ENCODE measurements around the gene KLHDC4.
"Not testable (repeated sequence)": the region's sequence is repeated elsewhere in the genome, so short reads cannot be mapped to it uniquely, and the experiment has no call there.

The KLHDC4 gene

GRCh38 chr16:87686697-87687096, 79.1 kb downstream of the KLHDC4 start:
- Histone ChIP-seq H3K27ac (ENCODE audit: low read length) (no peak overlapping the region), H3K27me3 (ENCODE audit: low read depth, low read length) (no peaks in the 10 kb centered on the region), H3K4me3 (ENCODE audit: low read depth in 1 of 2, low read length in 2 of 2) (no peak overlapping the region), H3K36me3 (ENCODE audit: control insufficient read depth in 1 of 2, insufficient read depth in 2 of 2, low read length in 2 of 2) (no peaks in the 10 kb centered on the region), H3K9me3 (ENCODE audit: control insufficient read depth in 1 of 2, low read length in 2 of 2) (no peaks in the 10 kb centered on the region), H3K4me1 (ENCODE audit: control insufficient read depth in 1 of 2, insufficient read depth in 2 of 2, low read length in 2 of 2) (peaks cover 0 to 8% of the 10 kb centered on the region in 2 donors)

GRCh38 chr16:87685766-87686165, 80.0 kb downstream of the KLHDC4 start:
- no peaks in the 10 kb centered on the region for H3K9me3 ChIP-seq (ENCODE audit: control insufficient read depth in 1 of 2, low read length in 2 of 2)
- H3K4me1 ChIP-seq (ENCODE audit: control insufficient read depth in 1 of 2, insufficient read depth in 2 of 2, low read length in 2 of 2), result no peaks in the 10 kb centered on the region
- H3K27ac ChIP-seq (ENCODE audit: low read length), result no peak overlapping the region
- H3K27me3 ChIP-seq (ENCODE audit: low read depth, low read length), result no peaks in the 10 kb centered on the region
- no peak overlapping the region for H3K4me3 ChIP-seq (ENCODE audit: low read depth in 1 of 2, low read length in 2 of 2)
- H3K36me3 ChIP-seq (ENCODE audit: control insufficient read depth in 1 of 2, insufficient read depth in 2 of 2, low read length in 2 of 2), result no peaks in the 10 kb centered on the region

GRCh38 chr16:87685405-87685755, 80.4 kb downstream of the KLHDC4 start:
- no peaks in the 10 kb centered on the region for H3K4me1 ChIP-seq (ENCODE audit: control insufficient read depth in 1 of 2, insufficient read depth in 2 of 2, low read length in 2 of 2)
- no peak overlapping the region for H3K27ac ChIP-seq (ENCODE audit: low read length)
- H3K36me3 ChIP-seq (ENCODE audit: control insufficient read depth in 1 of 2, insufficient read depth in 2 of 2, low read length in 2 of 2), result no peaks in the 10 kb centered on the region
- no peak overlapping the region for H3K4me3 ChIP-seq (ENCODE audit: low read depth in 1 of 2, low read length in 2 of 2)
- H3K9me3 ChIP-seq (ENCODE audit: control insufficient read depth in 1 of 2, low read length in 2 of 2), result no peaks in the 10 kb centered on the region
- no peaks in the 10 kb centered on the region for H3K27me3 ChIP-seq (ENCODE audit: low read depth, low read length)

GRCh38 chr16:87684711-87685404, 80.9 kb downstream of the KLHDC4 start:
- Histone ChIP-seq H3K4me1 (ENCODE audit: control insufficient read depth in 1 of 2, insufficient read depth in 2 of 2, low read length in 2 of 2) (no peaks in the 10 kb centered on the region), H3K27ac (ENCODE audit: low read length) (no peak overlapping the region), H3K36me3 (ENCODE audit: control insufficient read depth in 1 of 2, insufficient read depth in 2 of 2, low read length in 2 of 2) (no peaks in the 10 kb centered on the region), H3K9me3 (ENCODE audit: control insufficient read depth in 1 of 2, low read length in 2 of 2) (no peaks in the 10 kb centered on the region), H3K27me3 (ENCODE audit: low read depth, low read length) (no peaks in the 10 kb centered on the region), H3K4me3 (ENCODE audit: low read depth in 1 of 2, low read length in 2 of 2) (no peak overlapping the region)

GRCh38 chr16:87684106-87684677, 81.6 kb downstream of the KLHDC4 start:
- Histone ChIP-seq H3K9me3 (ENCODE audit: control insufficient read depth in 1 of 2, low read length in 2 of 2) (no peaks in the 10 kb centered on the region), H3K27ac (ENCODE audit: low read length) (no peak overlapping the region), H3K4me3 (ENCODE audit: low read depth in 1 of 2, low read length in 2 of 2) (no peak overlapping the region), H3K36me3 (ENCODE audit: control insufficient read depth in 1 of 2, insufficient read depth in 2 of 2, low read length in 2 of 2) (no peaks in the 10 kb centered on the region), H3K4me1 (ENCODE audit: control insufficient read depth in 1 of 2, insufficient read depth in 2 of 2, low read length in 2 of 2) (no peaks in the 10 kb centered on the region), H3K27me3 (ENCODE audit: low read depth, low read length) (no peaks in the 10 kb centered on the region)

- Histone ChIP-seq H3K9me3 (ENCODE audit: control insufficient read depth in 1 of 2, low read length in 2 of 2) (no peaks in the 10 kb centered on the region), H3K27me3 (ENCODE audit: low read depth, low read length) (no peaks in the 10 kb centered on the region), H3K36me3 (ENCODE audit: control insufficient read depth in 1 of 2, insufficient read depth in 2 of 2, low read length in 2 of 2) (no peaks in the 10 kb centered on the region), H3K4me1 (ENCODE audit: control insufficient read depth in 1 of 2, insufficient read depth in 2 of 2, low read length in 2 of 2) (no peaks in the 10 kb centered on the region), H3K27ac (ENCODE audit: low read length) (no peak overlapping the region), H3K4me3 (ENCODE audit: low read depth in 1 of 2, low read length in 2 of 2) (no peak overlapping the region)
Observed at GRCh38 chr16:87682852-87683399, 82.9 kb downstream of the KLHDC4 start.

- no peaks in the 10 kb centered on the region for H3K36me3 ChIP-seq (ENCODE audit: control insufficient read depth in 1 of 2, insufficient read depth in 2 of 2, low read length in 2 of 2)
- H3K4me1 ChIP-seq (ENCODE audit: control insufficient read depth in 1 of 2, insufficient read depth in 2 of 2, low read length in 2 of 2), result no peaks in the 10 kb centered on the region
- no peak overlapping the region for H3K4me3 ChIP-seq (ENCODE audit: low read depth in 1 of 2, low read length in 2 of 2)
- H3K27me3 ChIP-seq (ENCODE audit: low read depth, low read length), result no peaks in the 10 kb centered on the region
- H3K27ac ChIP-seq (ENCODE audit: low read length), result no peak overlapping the region
- H3K9me3 ChIP-seq (ENCODE audit: control insufficient read depth in 1 of 2, low read length in 2 of 2), result no peaks in the 10 kb centered on the region
Observed at GRCh38 chr16:87681981-87682570, 83.7 kb downstream of the KLHDC4 start.

GRCh38 chr16:87681051-87681602, 84.7 kb downstream of the KLHDC4 start:
- H3K4me3 ChIP-seq (ENCODE audit: low read depth in 1 of 2, low read length in 2 of 2); H3K36me3 ChIP-seq (ENCODE audit: control insufficient read depth in 1 of 2, insufficient read depth in 2 of 2, low read length in 2 of 2); H3K27me3 ChIP-seq (ENCODE audit: low read depth, low read length); H3K27ac ChIP-seq (ENCODE audit: low read length); H3K4me1 ChIP-seq (ENCODE audit: control insufficient read depth in 1 of 2, insufficient read depth in 2 of 2, low read length in 2 of 2); H3K9me3 ChIP-seq (ENCODE audit: control insufficient read depth in 1 of 2, low read length in 2 of 2): not testable (repeated sequence)

GRCh38 chr16:87680272-87680644, 85.5 kb downstream of the KLHDC4 start:
- H3K27me3 ChIP-seq (ENCODE audit: low read depth, low read length), result no peaks in the 10 kb centered on the region
- H3K4me3 ChIP-seq (ENCODE audit: low read depth in 1 of 2, low read length in 2 of 2), result no peak overlapping the region
- no peak overlapping the region for H3K27ac ChIP-seq (ENCODE audit: low read length)
- no peaks in the 10 kb centered on the region for H3K36me3 ChIP-seq (ENCODE audit: control insufficient read depth in 1 of 2, insufficient read depth in 2 of 2, low read length in 2 of 2)
- H3K9me3 ChIP-seq (ENCODE audit: control insufficient read depth in 1 of 2, low read length in 2 of 2), result no peaks in the 10 kb centered on the region
- no peaks in the 10 kb centered on the region for H3K4me1 ChIP-seq (ENCODE audit: control insufficient read depth in 1 of 2, insufficient read depth in 2 of 2, low read length in 2 of 2)

- Histone ChIP-seq H3K36me3 (ENCODE audit: control insufficient read depth in 1 of 2, insufficient read depth in 2 of 2, low read length in 2 of 2) (no peaks in the 10 kb centered on the region), H3K4me1 (ENCODE audit: control insufficient read depth in 1 of 2, insufficient read depth in 2 of 2, low read length in 2 of 2) (no peaks in the 10 kb centered on the region), H3K27me3 (ENCODE audit: low read depth, low read length) (no peaks in the 10 kb centered on the region), H3K27ac (ENCODE audit: low read length) (no peak overlapping the region), H3K4me3 (ENCODE audit: low read depth in 1 of 2, low read length in 2 of 2) (no peak overlapping the region), H3K9me3 (ENCODE audit: control insufficient read depth in 1 of 2, low read length in 2 of 2) (no peaks in the 10 kb centered on the region)
Observed at GRCh38 chr16:87679593-87680271, 86.1 kb downstream of the KLHDC4 start.

GRCh38 chr16:87678618-87679017, 87.2 kb downstream of the KLHDC4 start:
- Histone ChIP-seq H3K4me3 (ENCODE audit: low read depth in 1 of 2, low read length in 2 of 2) (no peak overlapping the region), H3K9me3 (ENCODE audit: control insufficient read depth in 1 of 2, low read length in 2 of 2) (no peaks in the 10 kb centered on the region), H3K4me1 (ENCODE audit: control insufficient read depth in 1 of 2, insufficient read depth in 2 of 2, low read length in 2 of 2) (no peaks in the 10 kb centered on the region), H3K36me3 (ENCODE audit: control insufficient read depth in 1 of 2, insufficient read depth in 2 of 2, low read length in 2 of 2) (no peaks in the 10 kb centered on the region), H3K27me3 (ENCODE audit: low read depth, low read length) (no peaks in the 10 kb centered on the region), H3K27ac (ENCODE audit: low read length) (no peak overlapping the region)
